CD4-positive, alpha-beta T cell treated with Interleukin-6 for 4 hours (primary cell): ENCODE measurements around the gene AGBL4.

Experiments
- DNase-seq: peaks from one replicate; pipeline ENCODE4 v3.0.0-alpha.2; 2020; ENCODE audit warnings: mixed read lengths

AGBL4 gene

GRCh38 chr1:48794816-48795215 lies 1228.9 kb downstream of the AGBL4 start:
- DNase-seq: no peak

- no peak for DNase-seq
Measured at GRCh38 chr1:48793863-48794262, 1229.9 kb downstream of the AGBL4 start.

- no peak for DNase-seq
Measured at GRCh38 chr1:48792961-48793360, 1230.8 kb downstream of the AGBL4 start.

GRCh38 chr1:48790397-48790796 lies 1233.4 kb downstream of the AGBL4 start:
- DNase-seq: no peak

- DNase-seq: no peak
Measured at GRCh38 chr1:48789903-48790302, 1233.9 kb downstream of the AGBL4 start.

GRCh38 chr1:48785869-48786268 lies 1237.9 kb downstream of the AGBL4 start:
- no peak for DNase-seq

- no peak for DNase-seq
Measured at GRCh38 chr1:48784301-48784700, 1239.5 kb downstream of the AGBL4 start.

GRCh38 chr1:48777219-48777895 lies 1246.4 kb downstream of the AGBL4 start:
- no peak for DNase-seq

- peak; percentile 75 for DNase-seq
Measured at GRCh38 chr1:48776393-48777218, 1247.1 kb downstream of the AGBL4 start, which contains the start of gene BEND5. Gene BEND5, minus strand, starts transcription at chr1:48776891. Its CDS starts 60 bp downstream, at chr1:48776831.

GRCh38 chr1:48775831-48776392 lies 1247.8 kb downstream of the AGBL4 start:
- no peak for DNase-seq

GRCh38 chr1:48773133-48773532 lies 1250.6 kb downstream of the AGBL4 start:
- DNase-seq: no peak

GRCh38 chr1:48772211-48772610 lies 1251.5 kb downstream of the AGBL4 start:
- no peak for DNase-seq

- DNase-seq: no peak
Measured at GRCh38 chr1:48771561-48771960, 1252.2 kb downstream of the AGBL4 start.

GRCh38 chr1:48767975-48768510 lies 1255.7 kb downstream of the AGBL4 start:
- no peak for DNase-seq

GRCh38 chr1:48765335-48765734 lies 1258.4 kb downstream of the AGBL4 start:
- DNase-seq: no peak

GRCh38 chr1:48761986-48762385 lies 1261.8 kb downstream of the AGBL4 start:
- DNase-seq: no peak

GRCh38 chr1:48761411-48761810 lies 1262.3 kb downstream of the AGBL4 start:
- no peak for DNase-seq

GRCh38 chr1:48760857-48761256 lies 1262.9 kb downstream of the AGBL4 start:
- DNase-seq: no peak

GRCh38 chr1:48758976-48759375 lies 1264.8 kb downstream of the AGBL4 start:
- no peak for DNase-seq

GRCh38 chr1:48757363-48757762 lies 1266.4 kb downstream of the AGBL4 start:
- no peak for DNase-seq

- no peak for DNase-seq
Measured at GRCh38 chr1:48756683-48757316, 1267.0 kb downstream of the AGBL4 start.

GRCh38 chr1:48753293-48753692 lies 1270.5 kb downstream of the AGBL4 start:
- DNase-seq: no peak

- DNase-seq: no peak
Measured at GRCh38 chr1:48750109-48750508, 1273.6 kb downstream of the AGBL4 start.
